EH (cell line): ENCODE measurements around the gene WWC2.
A peak's percentile ranks its signal among the peaks of the same experiment; 100 is the strongest.
"Not testable (repeated sequence)": the region's sequence is repeated elsewhere in the genome, so short reads cannot be mapped to it uniquely, and the experiment has no call there.

ENCODE experiments used
- DNase-seq: peaks from one replicate; pipeline ENCODE4 v3.0.0-alpha.2; 2015; ENCODE audit warnings: low read depth

Gene WWC2

DNA sequence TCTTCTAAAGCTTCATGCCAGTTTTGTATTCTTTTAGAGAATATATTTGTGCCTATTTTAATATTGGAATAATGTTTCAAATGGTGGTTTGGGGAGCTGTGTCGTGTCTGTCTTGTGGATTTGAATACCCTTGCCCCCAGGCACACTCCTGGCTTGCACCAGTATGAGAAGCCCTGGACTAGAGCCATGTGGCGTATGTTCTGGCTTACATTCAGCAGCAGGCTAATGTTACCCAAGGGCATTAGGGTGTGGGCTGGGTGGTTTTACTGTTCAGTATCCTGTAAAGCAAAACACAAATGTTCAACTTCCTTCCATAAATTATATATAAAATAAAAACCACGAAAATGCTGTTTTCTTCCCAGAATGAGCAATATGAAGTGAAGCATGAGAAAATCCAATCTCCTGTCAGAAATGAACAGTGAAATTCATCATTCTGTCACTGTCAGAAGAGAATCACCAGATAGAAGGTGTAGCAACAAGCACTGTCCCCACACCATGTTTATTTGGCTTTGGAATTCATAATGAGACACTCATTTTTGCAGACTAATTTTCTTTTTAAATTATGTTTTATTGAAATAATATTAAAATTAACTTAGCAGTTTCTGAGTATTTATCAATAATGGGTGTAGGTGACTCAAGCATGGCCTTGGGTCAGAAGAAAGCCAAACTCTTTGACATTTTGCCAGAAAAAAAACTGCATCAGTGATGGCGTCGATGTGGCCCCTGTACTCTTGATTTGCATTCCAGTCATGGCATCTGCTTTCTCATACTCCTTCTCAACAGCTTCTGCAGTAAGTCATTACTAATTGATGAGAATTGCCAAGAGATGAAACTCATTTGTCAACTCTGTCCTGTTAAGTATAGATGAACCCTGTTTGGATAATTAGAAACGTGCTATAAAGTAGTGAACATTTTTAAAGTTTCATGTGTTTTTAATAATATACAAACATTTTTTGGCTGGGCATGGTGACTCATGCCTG lies 43.8 kb downstream of the WWC2 start:
- peak; percentile 79 for DNase-seq

DNA sequence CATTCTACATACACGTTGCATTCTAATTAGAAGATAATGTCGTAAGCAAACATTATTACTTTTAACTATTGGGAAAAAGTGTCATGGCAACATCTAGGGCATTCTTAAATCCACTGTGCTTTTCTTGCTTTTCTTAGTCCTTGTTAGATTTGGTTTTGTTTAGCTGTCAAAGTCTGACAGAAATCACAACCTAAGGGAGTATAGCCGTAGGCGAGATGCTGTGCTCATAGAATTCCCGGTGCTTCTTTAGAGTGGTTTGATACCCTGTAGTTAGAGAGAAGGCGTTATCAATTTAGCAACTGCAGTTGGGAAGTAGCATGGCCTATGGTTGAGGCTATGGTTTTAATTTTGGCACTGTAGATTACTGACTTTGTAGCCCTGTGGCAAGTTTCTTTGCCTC lies 45.7 kb downstream of the WWC2 start:
- DNase-seq = no peak

DNA sequence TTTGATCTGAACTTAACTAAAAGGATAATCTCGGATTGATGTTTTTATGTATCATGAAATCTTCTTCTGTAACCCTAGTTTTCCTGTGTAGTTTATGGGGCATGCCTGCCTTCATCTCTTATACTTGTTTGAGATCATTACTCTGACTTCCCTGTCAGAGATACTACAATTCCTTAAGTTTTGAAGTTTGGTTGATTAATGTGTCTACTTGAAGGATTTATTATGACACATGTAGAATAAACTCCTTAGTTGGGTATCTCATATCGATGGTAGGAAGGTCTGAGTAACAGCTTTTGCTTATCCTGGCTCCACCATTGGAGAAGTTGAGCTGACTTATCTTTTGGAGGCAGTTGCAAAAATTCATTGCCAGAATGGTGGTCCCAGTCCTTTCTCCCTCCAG lies 46.7 kb downstream of the WWC2 start:
- DNase-seq = no peak

DNA sequence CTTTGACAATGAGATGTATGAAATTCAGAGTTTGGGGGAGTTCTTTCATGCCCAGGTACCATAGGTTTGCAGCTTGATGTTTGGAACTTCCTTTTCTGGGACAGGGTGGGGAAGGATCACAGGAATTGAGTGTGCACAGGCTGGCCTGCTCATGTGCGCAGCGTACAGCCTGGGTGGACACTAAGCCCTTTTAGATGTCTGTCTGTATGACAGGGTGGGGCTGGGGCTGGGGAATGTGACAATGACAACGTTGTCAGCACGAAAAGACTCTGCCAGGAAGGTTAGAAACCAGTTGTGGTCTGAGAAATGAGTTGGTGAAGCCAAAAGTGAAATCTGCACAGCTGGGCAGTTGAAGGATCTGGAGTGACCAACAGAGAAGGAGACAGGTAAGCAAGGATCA lies 47.4 kb downstream of the WWC2 start:
- DNase-seq = no peak

DNA sequence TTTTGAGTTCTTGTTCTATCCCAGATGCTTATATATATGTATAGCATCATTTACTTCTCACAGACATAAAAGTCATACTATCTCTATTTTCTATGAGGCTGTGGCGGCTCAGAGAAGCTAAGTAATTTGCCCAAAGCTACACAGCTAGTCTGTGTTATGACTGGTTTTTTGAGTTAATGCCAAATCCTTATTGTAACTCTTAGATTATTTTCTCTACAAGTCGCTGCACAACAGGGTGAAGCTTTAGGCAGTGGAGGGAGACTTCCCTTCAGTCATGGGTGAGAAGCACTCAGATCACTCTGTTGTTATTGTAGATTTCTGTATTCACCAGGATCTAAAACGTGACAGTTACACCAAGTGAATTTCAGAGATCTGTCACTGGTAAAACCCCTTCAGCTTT lies 48.1 kb downstream of the WWC2 start:
- no peak for DNase-seq

DNA sequence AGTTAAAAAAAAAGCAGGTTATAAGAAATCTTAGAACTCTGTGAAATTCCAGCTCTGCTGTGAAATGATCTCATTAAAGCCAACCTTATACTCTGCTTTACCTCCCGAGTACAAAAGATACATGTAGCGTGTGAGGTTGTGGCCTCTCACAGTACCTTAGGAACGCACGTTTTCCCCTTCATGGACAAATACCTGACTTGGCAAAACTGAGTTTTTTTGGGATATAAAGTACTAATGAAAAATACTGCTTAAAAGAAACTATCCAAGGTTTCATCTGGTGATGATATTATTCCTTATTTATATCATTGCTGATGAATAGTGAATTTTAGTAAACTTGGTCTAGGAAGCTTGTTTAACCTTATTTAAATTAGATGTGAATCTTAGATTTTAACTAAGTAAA lies 48.9 kb downstream of the WWC2 start:
- DNase-seq = no peak

DNA sequence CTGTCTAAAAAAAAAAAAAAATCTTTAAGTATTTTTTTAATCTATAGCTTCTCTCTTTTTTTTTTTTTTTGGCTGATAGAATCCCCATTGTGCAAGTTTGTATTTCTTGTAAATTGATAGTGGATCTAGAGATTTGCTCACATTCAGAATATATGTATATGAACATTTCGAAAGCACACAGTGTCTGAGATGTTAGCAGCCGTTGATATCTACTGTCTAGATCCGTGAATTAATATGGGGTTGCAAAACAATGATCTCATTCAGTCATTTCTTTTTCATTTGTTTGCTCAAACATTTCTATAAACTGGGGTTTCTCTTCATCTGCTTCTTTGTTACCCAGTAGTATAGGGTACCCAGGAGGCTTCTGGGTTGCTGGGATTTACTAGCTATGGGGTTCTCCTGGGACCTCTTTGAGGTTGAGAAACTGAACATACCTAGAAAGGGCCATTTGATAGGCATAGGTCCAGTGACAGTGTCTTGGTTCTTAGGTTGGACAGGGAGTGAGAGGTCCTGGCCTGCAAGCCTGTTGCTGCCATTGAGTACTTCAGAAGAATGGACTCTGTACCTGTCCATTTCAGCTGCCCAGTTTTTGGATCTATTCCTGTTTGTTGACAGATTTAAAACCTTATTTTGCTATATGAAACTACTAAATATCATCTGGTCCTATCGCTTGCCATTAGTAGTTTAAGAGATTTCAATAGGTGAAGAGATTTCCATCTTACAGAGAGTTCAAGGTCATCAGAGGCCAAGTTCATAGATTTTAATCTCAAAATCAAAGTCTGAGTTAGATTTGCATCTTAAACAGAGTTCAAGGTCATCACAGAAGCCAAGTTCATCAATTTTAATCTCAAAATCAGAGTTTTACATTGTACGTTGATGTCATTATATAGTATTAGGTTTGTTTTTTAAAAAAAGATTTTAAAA lies 50.8 kb downstream of the WWC2 start:
- DNase-seq = no peak

DNA sequence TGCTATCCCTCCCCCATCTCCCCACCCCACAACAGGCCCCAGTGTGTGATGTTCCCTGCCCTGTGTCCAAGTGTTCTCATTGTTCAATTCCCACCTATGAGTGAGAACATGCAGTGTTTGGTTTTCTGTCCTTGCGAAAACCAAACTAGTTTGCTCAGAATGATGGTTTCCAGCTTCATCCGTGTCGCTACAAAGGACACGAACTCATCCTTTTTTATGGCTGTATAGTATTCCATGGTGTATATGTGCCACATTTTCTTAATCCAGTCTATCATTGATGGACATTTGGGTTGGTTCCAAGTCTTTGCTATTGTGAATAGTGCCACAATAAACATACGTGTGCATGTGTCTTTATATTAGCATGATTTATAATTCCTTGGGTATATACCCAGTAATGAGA lies 51.6 kb downstream of the WWC2 start:
- not testable (repeated sequence) for DNase-seq

DNA sequence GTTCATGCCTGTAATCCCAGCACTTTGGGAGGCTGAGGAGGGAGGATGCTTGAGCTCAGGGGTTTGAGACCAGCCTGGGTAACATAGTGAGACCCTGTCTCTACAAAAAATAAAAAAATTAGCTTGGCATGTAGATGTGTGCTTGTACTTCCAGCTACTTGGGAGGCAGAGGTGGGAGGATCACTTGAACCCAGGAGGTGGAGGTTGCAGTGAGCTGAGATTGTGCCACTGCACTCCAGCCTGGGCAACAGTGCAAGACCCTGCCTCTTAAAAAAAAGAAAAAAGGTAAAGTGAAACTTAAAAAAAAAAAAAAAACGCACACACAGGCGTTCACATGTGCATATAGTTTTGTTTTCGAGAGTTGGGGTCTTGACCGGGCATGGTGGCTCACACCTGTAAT lies 53.2 kb downstream of the WWC2 start:
- not testable (repeated sequence) for DNase-seq

DNA sequence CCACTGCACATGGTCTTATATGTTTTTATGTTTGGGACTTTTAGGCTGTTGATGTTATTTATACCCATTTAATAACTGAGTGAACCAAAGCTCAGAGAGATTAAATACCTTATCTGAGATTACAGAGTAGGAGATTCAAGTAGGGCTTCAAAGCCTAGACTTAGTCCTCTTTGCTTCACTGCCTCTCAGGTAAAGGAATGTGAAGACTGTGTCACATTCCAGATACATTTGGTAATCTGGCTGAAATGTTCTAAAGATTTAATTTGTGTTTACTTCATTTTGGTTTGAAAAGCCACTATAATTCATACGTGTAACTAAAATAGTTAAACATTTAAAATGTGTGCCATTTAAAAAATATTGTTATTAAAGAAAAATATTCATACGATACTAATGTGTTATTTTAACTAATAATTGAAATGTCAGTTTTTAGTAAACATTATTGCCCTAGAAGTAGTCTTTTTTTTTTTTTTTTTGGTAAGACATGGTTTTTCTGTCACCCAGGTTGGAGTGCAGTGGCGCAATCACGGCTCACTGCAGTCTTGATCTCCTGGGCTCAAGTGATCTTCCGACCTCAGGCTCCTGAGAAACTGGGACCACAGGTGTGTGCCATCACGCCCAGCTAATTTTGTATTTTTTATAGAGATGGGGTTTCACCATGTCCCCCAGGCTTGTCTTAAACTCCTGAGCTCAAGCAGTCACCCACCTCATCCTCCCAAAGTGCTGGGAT lies 54.3 kb downstream of the WWC2 start:
- no peak for DNase-seq

DNA sequence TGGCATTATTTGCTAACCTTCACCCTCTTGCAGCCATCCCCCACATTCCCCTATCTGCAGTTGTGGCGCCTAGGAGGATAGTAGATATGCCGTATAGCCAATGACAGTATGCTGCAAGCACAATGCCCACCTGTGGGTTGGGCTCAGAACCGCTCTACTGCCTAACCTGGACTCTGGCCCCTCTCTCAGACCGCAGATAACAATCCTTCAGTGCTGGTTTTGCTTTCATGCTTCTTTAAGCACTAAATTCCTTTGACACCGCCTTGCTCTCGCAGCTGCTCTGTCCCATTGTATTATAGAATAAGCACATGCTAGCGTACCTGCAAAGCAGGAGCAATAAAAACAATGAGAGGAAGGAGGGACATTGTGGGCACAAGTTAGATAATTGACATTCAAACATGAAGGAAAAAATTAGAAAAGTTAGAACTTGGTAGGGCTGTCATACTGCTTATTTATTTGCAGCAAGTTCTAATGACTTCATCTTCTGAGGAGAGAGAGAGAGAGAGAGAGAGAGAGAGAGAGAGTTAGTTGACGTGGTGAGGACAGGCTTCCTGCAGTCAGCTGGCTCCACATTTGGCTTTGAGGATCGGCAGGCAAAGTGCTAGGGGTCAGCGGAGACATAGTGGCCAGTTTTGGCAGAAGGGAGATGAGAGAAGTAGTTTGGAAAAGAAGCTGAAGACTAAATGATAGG lies 55.8 kb downstream of the WWC2 start:
- no peak for DNase-seq

DNA sequence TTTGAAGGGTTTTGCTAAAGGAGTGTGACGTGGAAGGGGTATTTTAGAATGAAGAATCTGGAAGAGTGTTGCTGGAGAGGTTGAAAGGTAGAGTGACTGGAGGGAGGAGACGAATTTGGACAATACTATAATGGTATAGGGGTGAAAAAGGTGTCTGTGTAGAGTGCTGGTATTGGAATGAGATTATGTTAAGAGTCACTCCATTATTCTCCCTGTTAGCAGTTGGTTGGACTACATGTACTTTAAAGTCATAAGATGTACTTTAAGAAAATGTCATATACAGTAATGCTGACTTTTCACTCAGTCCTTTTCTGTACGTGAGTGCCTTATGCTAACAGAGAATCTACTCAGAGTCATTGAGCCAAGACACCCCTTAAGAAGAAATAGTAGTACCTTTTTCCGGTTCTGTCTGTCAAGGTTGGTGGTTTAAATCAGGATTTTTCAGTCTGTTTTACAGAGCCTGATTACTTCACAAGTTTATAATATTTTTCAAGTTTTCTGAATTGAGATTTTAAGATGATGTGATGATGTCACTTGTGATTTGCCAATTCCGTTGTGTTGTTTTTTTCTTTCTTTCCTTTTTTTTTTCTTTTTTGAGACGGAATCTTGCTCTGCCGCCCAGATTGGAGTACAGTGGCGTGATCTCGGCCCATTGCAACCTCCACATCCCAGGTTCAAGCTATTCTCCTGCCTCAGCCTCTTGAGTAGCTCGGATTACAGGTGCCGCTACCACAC lies 56.6 kb downstream of the WWC2 start:
- DNase-seq = no peak

DNA sequence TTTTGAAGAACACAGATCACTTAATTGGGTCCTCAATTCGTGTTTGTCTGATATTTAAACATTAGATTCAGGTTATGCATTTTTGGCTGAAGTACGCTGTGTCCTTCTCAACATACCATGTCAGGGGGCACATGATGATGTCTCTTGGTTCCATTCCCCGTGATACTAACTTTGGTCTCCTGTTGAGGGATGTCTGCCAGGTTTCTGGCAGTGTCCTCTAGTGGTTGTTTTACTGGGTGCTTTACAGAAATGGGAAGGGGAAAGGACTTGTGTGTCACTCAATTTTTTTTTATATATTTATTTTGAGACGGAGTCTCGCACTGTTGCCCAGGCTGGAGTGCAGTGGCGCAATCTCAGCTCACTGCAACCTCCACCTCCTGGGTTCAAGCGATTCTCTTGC lies 58.2 kb downstream of the WWC2 start:
- DNase-seq = no peak

DNA sequence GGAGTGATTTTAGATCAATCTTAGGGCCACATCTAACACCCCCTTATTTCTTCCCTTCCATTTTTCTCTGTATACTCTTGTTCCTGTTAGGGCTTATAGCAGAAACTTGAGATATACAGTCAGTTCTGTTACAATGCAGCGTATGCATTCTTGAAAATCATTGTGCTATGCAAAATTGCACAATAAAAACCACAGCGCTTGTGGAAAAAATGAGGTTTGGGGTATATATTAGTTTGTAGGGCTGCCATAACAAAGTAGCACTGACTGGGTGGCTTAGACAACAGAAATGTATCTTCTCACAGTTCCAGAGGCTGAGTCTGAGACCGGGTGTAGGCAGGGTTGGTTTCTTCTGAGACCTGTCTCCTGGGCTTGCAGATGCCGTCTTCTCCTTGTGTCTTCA lies 59.0 kb downstream of the WWC2 start:
- DNase-seq = peak; percentile 61

DNA sequence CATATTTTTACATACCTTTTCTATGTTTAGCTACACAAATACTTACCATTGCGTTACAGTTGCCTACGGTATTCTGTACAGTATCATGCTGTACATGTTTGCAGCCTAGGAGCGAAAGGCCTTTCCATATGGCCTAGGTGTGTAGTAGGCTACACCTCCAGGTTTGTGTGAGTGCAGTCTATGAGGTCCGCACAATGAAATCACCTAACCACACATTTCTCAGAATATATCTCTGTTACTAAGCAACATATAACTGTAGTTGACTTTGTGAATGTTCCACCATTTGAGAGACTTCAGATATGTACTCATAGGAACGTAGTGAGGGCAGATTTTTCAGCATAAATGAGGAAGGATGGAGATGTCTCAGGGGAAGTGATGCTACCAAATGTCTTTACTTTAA lies 62.6 kb downstream of the WWC2 start:
- DNase-seq = no peak

DNA sequence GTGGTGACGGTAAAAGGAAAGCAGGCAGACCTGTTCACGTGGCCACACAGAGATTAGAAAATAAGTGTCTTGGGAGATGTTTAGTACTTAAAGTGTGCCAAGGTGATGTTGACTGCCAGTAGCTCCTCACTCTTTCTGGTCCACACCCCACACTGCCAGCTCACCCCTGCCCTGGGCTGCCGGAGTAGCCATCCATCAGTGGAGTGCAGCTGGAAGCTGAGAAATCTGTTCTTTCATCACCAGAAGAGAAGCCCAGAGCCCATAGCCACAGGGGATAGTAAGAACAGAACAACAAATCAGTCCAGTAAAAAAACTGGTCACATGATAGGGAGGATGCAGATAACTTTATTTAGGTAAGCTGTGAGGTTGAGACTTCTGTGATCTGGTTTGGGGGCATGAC lies 64.1 kb downstream of the WWC2 start:
- DNase-seq = no peak

DNA sequence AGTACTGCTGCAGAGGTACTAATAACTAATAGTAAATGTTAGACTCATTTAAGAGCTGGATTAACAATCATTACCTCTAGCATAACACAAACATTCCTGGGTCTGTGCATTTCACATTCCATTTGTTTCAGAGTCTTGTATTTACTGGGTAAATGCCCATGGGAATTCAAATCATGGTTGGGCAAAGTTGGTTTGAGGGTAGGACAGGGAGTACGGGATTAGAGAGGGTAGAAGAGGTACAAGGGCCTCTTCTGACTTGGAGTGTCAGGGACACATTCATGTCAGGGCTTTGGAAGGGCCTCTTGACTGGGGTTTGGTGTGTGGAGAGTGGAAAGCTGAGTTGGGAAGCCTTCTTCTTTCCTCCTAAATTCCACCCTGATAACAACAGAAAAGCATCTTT lies 65.9 kb downstream of the WWC2 start:
- peak; percentile 53 for DNase-seq

DNA sequence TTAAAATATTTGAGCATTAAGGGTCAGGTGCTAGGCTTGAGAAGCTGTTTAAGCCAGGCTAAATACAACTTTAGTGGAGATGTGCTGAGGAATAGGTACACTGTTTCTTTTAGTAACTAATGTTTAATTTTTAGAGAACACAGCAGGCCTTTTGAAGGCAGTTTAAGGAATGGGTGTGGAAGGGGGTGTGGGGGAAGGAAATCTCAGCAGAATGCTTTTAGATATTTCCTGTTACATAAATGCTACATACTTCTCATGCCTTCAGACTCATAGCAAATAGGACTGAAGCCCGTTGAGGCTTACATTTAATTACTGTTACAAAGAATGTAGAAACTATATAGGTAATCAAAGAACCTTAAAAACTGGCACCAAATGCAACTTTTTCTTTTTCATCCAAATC lies 66.3 kb downstream of the WWC2 start:
- peak; percentile 77 for DNase-seq

DNA sequence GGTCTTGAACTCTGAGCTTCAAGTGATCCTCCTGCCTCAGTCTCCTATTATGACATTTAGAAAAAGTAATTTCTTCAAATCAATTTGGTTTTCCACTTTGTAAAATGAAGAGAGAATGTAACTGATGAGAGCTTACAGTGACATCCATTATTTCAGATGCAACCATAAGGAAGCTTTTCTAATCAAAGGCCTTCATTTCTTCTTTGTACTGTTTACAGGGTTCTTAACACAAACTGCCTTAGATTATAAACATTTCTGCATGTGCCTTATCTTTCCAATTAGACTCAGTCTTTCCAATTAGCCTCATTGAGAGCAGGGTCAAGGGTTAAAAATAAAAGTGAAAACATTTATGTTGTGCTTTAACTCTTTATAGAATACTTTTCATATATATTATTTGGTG lies 71.8 kb downstream of the WWC2 start:
- DNase-seq = no peak

DNA sequence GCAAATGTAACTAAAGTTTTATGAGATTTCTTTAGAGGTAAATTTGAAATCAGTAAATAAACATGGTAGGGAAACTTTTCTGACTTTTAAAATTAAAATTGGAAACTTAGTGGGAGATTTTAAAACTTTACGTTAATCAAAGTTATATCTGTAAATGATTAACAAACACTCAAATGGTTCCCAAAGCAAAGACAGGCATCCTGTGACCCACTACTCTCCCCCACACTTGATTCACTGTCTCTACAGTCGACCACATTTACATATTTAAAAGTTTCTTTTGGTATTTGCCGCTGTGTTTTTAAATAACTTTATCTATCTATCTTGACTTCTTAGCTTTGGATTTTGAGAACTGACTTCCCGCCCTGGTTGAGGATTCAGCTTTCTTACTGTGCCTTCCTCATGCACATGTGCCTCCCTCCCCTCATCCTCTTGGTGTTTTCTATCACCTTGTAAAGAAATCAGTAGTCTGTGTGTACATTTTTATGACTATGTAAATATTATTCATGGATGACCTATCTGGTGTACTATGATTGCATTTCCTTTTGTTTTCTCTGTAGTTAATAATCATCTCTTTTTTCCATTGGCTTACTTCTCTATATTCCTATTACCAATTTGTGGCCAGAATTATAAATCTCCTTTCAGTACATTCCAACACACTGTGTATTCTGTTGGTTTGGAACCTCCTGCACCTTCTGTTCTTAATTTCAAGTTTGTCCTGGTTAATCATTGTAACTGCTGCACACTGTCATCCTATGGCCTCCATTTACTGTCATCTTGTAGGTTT lies 72.6 kb downstream of the WWC2 start:
- no peak for DNase-seq
